Activated gamma-delta T cell treated with anti-CD3 and anti-CD28 coated beads, Interleukin-2, amount 50 U/mL, for 16 hours (primary cell): ENCODE measurements around the gene CERS6.

Experiments used
- DNase-seq: peaks from one replicate; pipeline ENCODE4 v3.0.0-alpha.2; 2020; ENCODE audit warnings: low read depth

The CERS6 gene

DNA sequence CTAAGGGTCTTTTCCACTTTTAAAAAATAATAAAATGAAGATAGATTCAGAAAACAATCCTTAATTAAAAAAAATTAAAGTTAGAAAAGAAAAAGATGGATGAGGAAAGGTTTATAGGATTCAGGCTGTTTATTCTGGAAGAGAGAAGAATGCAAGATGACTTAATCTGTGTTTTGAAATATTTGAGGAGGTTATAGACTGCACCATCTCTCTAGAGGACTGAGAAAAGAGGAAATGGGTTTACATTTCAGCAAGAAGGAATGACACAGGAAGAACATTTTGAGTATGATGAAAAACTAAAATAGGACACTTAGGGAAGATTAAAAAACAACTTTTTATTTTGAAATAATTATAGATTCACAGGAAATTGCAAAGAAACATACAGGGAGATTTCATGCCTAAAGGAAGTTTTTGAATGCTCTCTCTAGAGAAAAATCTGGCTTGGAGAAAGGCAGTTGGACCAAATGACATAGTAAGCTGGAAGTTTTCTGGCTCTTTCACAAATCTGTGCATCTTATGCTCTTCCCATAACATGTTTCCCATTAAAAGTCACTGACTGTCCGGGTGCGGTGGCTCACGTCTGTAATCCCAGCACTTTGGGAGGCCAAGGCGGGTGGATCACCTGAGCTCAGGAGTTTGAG, 75.0 kb downstream of the CERS6 start:
- no peak for DNase-seq

GRCh38 chr2:168534926-168535325, 78.9 kb downstream of the CERS6 start:
- DNase-seq, result no peak

GRCh38 chr2:168536925-168537466, 80.9 kb downstream of the CERS6 start:
- DNase-seq, result no peak

GRCh38 chr2:168538133-168538532, 82.1 kb downstream of the CERS6 start:
- no peak for DNase-seq

DNA sequence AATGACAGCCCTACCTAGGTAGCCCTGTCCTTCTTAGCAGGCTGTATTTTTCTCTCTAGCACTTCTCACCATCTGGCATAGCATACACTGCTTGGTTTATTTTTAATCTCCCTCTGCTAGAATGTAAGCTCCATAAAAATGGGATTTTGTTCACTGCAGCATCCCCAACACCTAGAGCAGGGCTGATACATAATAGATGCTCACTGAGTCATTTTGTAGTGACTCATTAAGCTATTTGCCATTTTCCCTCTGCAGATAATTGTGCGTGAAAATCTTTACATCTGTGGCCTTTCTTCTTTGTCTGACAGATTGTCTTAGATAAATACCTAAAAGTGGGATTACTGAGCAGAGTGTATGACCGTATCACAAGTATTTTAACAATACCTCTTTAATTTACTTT, 82.5 kb downstream of the CERS6 start:
- DNase-seq, result no peak

DNA sequence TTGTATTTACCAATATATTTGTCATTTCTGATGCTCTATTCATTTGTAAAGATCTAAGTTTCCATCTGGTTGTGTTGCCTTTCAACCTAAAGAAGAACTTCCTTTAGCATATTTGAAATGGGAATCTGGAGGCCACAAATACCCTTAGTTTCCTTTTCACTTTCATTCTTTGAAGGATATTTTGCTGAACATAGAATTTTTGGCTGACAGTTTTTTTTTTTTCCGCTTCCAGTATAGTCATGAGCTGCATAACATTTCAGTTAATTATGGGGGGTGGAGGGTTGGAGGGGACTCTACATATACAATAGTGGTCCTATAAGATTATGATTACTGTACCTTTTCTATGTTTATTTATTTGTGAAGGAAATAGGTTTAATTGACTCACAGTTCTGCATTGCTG, 83.9 kb downstream of the CERS6 start:
- no peak for DNase-seq

GRCh38 chr2:168541858-168542257, 85.8 kb downstream of the CERS6 start:
- no peak for DNase-seq

- no peak for DNase-seq
These were observed 87.0 kb downstream of the CERS6 start for GRCh38 chr2:168543037-168543436.

- no peak for DNase-seq
These were observed 87.9 kb downstream of the CERS6 start for GRCh38 chr2:168543935-168544334.

DNA sequence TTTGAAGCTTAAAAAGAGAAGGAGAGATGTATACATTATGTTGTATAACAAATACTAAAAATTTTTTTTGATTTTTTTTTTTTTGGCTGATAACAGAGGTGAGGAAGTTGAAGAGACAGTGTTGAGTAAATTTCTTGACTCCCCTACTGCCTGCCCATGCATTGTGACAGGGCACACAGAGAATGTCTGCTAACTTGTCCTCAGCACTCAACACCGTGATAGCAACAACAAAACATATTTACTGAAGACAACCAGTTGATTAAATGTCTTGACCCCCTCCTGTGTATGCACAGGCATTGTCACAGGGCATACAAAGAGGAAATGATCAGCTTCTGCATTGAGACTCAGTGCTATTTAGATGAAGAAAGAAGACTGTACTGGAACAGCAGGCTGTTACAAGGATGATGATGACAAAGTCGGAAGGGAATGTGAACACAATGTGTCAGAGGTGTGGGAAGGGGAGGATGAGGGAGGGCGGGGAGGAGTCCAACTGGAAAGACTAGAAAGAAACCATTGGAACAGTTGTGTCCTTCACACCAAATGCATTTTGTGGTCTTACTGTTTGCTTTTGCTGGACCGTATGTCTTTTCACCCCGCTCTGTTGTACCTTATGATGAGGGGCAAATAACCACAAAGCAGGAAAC, 89.5 kb downstream of the CERS6 start:
- no peak for DNase-seq

- DNase-seq, result no peak
These were observed 94.6 kb downstream of the CERS6 start for GRCh38 chr2:168550670-168551069.

DNA sequence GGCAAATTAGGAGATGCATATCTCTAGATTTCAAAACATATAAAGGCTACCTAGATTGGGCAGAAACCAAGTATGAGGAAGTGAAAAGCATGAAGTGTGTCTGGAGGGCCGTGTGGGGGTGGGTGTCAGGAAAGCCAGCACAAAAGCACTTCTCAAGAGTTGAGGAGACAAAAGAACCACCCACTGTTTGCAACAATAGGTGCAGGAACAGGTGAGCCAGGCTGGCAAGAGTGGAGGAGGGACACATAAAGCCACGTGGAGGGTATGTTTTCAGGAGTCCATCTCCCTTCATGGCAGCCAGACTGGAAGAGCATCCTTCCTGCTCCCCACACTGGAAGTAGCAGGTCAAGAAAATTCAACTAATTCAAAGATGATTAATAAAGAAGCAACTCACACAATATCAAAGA, 96.4 kb downstream of the CERS6 start:
- DNase-seq, result no peak

GRCh38 chr2:168555283-168555682, 99.2 kb downstream of the CERS6 start:
- no peak for DNase-seq

DNA sequence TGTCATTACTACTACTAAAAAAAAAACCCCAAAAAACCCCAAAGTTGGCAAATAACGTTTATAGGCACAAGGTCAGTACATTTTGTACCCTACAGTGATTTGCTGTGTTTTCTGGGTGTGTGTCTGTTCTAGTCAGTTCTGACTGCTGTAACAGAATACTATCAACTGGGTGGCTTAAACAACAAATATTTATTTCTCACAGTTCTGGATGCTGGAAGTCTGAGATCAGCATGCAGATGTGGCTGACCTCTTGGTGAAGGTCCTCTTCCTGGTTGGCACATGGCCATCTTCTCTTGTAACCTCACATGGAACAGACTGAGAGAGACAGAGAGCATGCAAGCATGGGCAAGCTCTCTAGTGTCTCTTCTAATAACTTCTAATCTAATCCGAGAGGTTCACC, 103.1 kb downstream of the CERS6 start:
- no peak for DNase-seq

- DNase-seq, result no peak
These were observed 104.9 kb downstream of the CERS6 start for GRCh38 chr2:168560817-168561499.

DNA sequence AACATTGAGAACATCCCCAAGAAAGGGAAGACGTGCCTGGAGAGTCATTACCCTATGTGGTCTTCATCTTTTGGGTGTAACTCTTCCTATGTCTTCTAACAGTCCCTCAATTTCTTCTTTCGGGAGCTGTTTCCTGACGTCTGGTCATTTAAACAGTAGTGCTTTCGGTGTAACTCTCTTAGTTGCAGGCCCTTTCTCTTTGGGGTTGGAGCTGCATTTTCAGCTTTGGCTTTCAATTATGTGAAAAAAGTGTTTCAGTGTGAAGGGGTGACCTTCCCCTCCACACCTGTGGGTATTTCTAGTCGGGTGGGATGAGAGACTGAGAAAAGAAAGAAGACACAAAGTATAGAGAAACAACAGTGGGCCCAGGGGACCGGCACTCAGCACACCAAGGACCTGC, 105.9 kb downstream of the CERS6 start:
- DNase-seq, result no peak

DNA sequence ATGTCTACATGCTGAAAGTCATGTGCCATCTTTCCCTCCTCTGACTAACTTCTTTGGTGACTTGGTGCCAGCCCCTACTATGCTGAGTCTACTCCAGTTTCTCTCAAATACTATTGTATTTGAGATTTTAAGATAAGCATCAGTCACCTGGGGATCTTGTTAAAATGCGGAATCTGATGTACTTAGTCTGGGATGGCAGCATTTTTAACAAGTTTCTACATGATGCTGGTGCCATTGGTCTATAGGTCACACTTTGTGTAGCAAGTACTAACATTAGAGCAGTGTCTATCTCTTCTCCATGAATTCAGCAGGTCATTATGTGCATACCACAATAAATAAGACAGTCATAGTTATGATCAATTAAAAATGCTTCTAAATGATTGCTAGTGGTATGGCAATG, 106.9 kb downstream of the CERS6 start:
- DNase-seq, result no peak

- no peak for DNase-seq
These were observed 108.6 kb downstream of the CERS6 start for GRCh38 chr2:168564641-168565040.

DNA sequence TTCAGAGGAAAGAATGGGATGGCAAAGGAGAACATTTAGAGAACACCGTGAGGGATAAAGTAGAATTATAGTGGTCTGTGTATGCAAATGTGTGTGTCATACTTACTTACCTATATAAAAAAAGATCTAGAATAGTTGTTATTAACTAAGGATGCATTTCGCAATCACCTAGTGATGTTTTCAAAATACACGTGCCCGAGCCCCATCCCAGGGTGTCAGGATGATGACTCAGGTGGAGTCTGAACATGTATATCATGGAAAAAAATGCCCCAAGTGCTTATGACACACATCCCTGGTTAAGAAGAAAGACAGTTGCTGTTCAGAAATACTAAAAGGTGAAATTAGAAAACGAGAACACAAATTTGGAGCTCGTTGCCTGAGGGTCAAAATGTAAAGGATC, 109.0 kb downstream of the CERS6 start:
- DNase-seq, result no peak

- DNase-seq, result no peak
These were observed 109.4 kb downstream of the CERS6 start for GRCh38 chr2:168565512-168565911.

DNA sequence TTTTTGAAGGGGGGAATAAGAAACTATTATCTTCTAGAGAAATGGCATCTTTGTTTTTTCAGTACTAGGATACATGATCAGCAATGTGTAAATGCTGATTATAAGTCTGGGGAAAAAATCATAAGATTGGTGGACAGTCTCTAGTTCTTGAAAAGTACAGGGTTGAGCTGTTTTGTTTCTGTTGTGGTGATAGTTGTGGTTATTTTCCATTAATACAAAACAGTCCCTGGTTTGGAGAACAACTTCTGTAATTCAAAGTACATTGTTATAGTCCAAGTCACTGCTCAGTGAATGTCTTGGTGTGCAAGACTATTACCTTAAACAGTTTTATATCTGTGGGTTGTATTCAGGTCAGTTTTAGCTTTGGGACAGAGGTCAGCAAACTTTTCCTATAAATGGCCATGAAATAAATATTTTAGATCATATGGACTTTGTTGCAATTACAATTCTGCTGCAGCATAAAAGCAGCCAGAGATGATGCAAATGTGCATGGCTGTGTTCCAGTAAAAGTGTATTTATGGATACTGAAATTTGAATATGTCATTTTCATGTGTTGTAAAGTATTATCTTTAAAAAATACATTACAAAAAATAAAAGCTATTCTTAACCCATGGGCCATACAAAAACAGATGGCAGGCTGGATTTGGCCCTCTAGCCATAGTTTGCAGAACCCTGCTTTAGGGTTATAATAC, 111.0 kb downstream of the CERS6 start:
- no peak for DNase-seq

DNA sequence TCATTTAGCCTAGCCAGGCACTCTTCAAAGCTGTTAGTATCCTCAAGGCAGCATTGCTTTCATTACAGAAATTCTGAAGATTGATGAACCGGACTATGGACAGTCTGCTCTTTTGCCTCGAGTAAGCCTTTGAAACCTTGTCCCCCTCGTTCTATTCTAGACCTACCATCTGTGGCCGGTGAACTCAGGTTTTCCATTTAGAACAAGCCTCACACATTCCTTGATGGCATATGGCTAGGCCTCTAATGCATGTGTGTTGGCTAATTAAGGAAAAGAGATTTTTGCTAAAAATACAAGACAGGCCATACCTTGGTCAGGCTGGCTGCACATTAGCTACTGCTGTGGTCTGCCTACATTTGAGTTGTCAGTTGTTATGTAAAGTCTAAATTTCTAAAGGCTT, 111.8 kb downstream of the CERS6 start:
- no peak for DNase-seq
